ENCODE results near the gene CPNE4.

- TF ChIP-seq POLR2A (IDR thresholded peaks at IDR 0.05) (no peak), CTCF (IDR thresholded peaks at IDR 0.05) (no peak)
Observed at GRCh38 chr3:131714585-131715220, 320.1 kb downstream of the CPNE4 start.
